SK-N-SH (cell line): ENCODE results near the gene THSD4. TPM values are rescaled to one million over a fixed set of nuclear protein-coding genes. Genes with fewer than 3 reads are reported as not detected.

Source experiments
- CTCF ChIA-PET: fragments of 300-600, 350-600 bp; formaldehyde crosslinking; extraction: SDS; loops from one replicate; lab custom pipeline; 2021; lab: Yijun Ruan, JAX
- POLR2A ChIA-PET: fragments of 350-600 bp; sonication (Branson Sonifier 250); formaldehyde crosslinking; extraction: SDS; loops from one replicate; lab custom pipeline; 2020; ENCODE audit warnings: antibody characterized with exemption, inconsistent platforms; lab: Yijun Ruan, JAX
- DNase-seq: peaks from one replicate; pipeline ENCODE4 v3.0.0; 2012
- H2AFZ ChIP-seq: fragments of 200-600 bp; sonication (generic); 2 replicates; pipeline ENCODE4 v1.8.1; 2016; ENCODE audit warnings: antibody characterized with exemption, mild to moderate bottlenecking, low read depth
- H3F3A ChIP-seq: fragments of 200-600 bp; sonication (generic); replicated peaks from 2 replicates; pipeline ENCODE3; 2016; ENCODE audit warnings: antibody characterized with exemption, mild to moderate bottlenecking; ENCODE audit not compliant: insufficient read depth
- H3K27ac ChIP-seq, 2 experiments: fragments of 200-500 bp in 1 of 2; fragments of 200-600 bp in 1 of 2; sonication (Bioruptor generic) in 1 of 2; sonication (generic), shearing (Covaris generic) in 1 of 2; 2 replicates each; pipeline versions ENCODE4 v1.5.1 to v1.6.1; 2014 to 2016; ENCODE audit warnings: low read depth in 2 of 2, inconsistent platforms in 1 of 2, low read length in 1 of 2, mild to moderate bottlenecking in 1 of 2, mixed read lengths in 1 of 2
- H3K27me3 ChIP-seq: fragments of 200-600 bp; sonication (generic), shearing (Covaris generic); 2 replicates; pipeline ENCODE4 v1.6.1; 2016; ENCODE audit warnings: mixed run types; ENCODE audit not compliant: insufficient read depth
- H3K36me3 ChIP-seq, 2 experiments: fragments of 200-500 bp in 1 of 2; fragments of 200-600 bp in 1 of 2; sonication (Bioruptor generic) in 1 of 2; sonication (generic) in 1 of 2; replicated peaks in 1 of 2; 2 replicates each; pipeline versions ENCODE3 to v1.5.1; 2014 to 2016; ENCODE audit warnings: low read length in 1 of 2, mild to moderate bottlenecking in 1 of 2; ENCODE audit not compliant: insufficient read depth in 2 of 2, control insufficient read depth in 1 of 2
- H3K4me1 ChIP-seq, 2 experiments: fragments of 200-500 bp in 1 of 2; fragments of 200-600 bp in 1 of 2; sonication (Bioruptor generic) in 1 of 2; sonication (generic), shearing (Covaris generic) in 1 of 2; 2 replicates each; pipeline versions ENCODE4 v1.5.1 to v1.6.1; 2014 to 2016; ENCODE audit warnings: low read depth in 1 of 2, low read length in 1 of 2, mixed run types in 1 of 2; ENCODE audit not compliant: insufficient read depth in 2 of 2, control insufficient read depth in 1 of 2
- H3K4me2 ChIP-seq: fragments of 200-600 bp; sonication (generic), shearing (Covaris generic); 2 replicates; pipeline ENCODE4 v1.6.1; 2017; ENCODE audit warnings: mixed run types
- H3K4me3 ChIP-seq, 2 experiments: fragments of 200-500 bp in 1 of 2; fragments of 200-600 bp in 1 of 2; sonication (Bioruptor generic) in 1 of 2; sonication (generic), shearing (Covaris generic) in 1 of 2; 2 replicates each; pipeline versions ENCODE4 v1.5.1 to v1.8.1; 2014 to 2016; ENCODE audit warnings: low read depth in 2 of 2, inconsistent platforms in 1 of 2, low read length in 1 of 2, mild to moderate bottlenecking in 1 of 2, mixed read lengths in 1 of 2, moderate library complexity in 1 of 2
- H3K79me2 ChIP-seq: fragments of 200-600 bp; sonication (generic); 2 replicates; pipeline ENCODE4 v1.8.1; 2017; ENCODE audit warnings: mild to moderate bottlenecking; ENCODE audit not compliant: insufficient read depth
- H3K9ac ChIP-seq: fragments of 200-600 bp; sonication (generic); 2 replicates; pipeline ENCODE4 v1.6.1; 2017; ENCODE audit warnings: mixed run types
- H3K9me2 ChIP-seq: fragments of 200-600 bp; sonication (generic); 2 replicates; pipeline ENCODE4 v1.6.1; 2017; ENCODE audit warnings: mixed run types
- H3K9me3 ChIP-seq: fragments of 200-600 bp; sonication (generic); 2 replicates; pipeline ENCODE4 v1.6.1; 2017; ENCODE audit warnings: mixed run types, mild to moderate bottlenecking, moderate library complexity
- H4K20me1 ChIP-seq: fragments of 200-600 bp; sonication (generic); 2 replicates; pipeline ENCODE4 v1.6.1; 2017; ENCODE audit warnings: mild to moderate bottlenecking, mixed run types; ENCODE audit not compliant: insufficient read depth
- ELF1 ChIP-seq: IDR thresholded peaks from 2 replicates; pipeline ENCODE4 v1.4.0; 2012
- MEF2A ChIP-seq: IDR thresholded peaks from 2 replicates; pipeline ENCODE4 v1.4.0; 2012; ENCODE audit warnings: low read depth, borderline replicate concordance
- MXI1 ChIP-seq: IDR thresholded peaks from 2 replicates; pipeline ENCODE4 v1.6.1; 2012; ENCODE audit warnings: mild to moderate bottlenecking, low read depth, low read length, improper control_type of control experiment
- NFIC ChIP-seq: IDR thresholded peaks from 2 replicates; pipeline ENCODE4 v1.4.0; 2012; ENCODE audit warnings: borderline replicate concordance
- NRF1 ChIP-seq: IDR thresholded peaks from 2 replicates; pipeline ENCODE4 v1.6.1; 2012; ENCODE audit warnings: low read depth, mild to moderate bottlenecking, low read length
- PBX3 ChIP-seq: IDR thresholded peaks from 2 replicates; pipeline ENCODE4; 2012
- POLR2AphosphoS5 ChIP-seq: IDR thresholded peaks from 2 replicates; pipeline ENCODE4 v1.6.1; 2012; ENCODE audit warnings: low read depth, low read length
- RAD21 ChIP-seq: IDR thresholded peaks from 2 replicates; pipeline ENCODE4 v1.6.1; 2012; ENCODE audit warnings: mild to moderate bottlenecking, low read length
- RCOR1 ChIP-seq: fragments of 150-350 bp; IDR thresholded peaks from 2 replicates; pipeline ENCODE4 v1.6.1; 2017; ENCODE audit warnings: antibody characterized with exemption, low read length
- REST ChIP-seq: IDR thresholded peaks from 2 replicates; pipeline ENCODE4 v1.6.1; 2012; ENCODE audit warnings: mild to moderate bottlenecking, low read depth, low read length, moderate library complexity
- SIN3A ChIP-seq: IDR thresholded peaks from 2 replicates; pipeline ENCODE4 v1.6.1; 2012; ENCODE audit warnings: low read depth, mild to moderate bottlenecking, low read length, moderate library complexity, borderline replicate concordance
- TCF12 ChIP-seq: IDR thresholded peaks from 2 replicates; pipeline ENCODE4 v1.4.0; 2012
- USF1 ChIP-seq: IDR thresholded peaks from 2 replicates; pipeline ENCODE4 v1.4.0; 2012; ENCODE audit warnings: low read depth, borderline replicate concordance
- YY1 ChIP-seq: IDR thresholded peaks from 2 replicates; pipeline ENCODE4 v1.4.0; 2012; ENCODE audit warnings: low read depth, mild to moderate bottlenecking
- WGBS: methylation state at CpG from one replicate; pipeline ENCODE4 v1.1.6; 2017; ENCODE audit warnings: low lambda C conversion rate; 5-methylcytosine and 5-hydroxymethylcytosine counted together
- polyA plus RNA-seq, 3 experiments: library from polyadenylated mRNA; depleted of rRNA; stranded (reverse); fragments of >200 nt; gene quantifications; 2 replicates each; pipeline ENCODE4 v1.2.3, GENCODE V29; 2012

The THSD4 gene
- polyA plus RNA-seq, 1 of the 3 experiments (the other 2 are of a cell fraction), result 79.1 TPM

- Histone ChIP-seq H3K27ac (no peak overlapping the region), H3K9me3 (no peaks in the 10 kb centered on the region), H3K4me2 (no peak overlapping the region), H2AFZ (no peak overlapping the region), H3K9ac (no peak overlapping the region), H3K79me2 (no peaks in the 10 kb centered on the region), H3K27me3 (no peaks in the 10 kb centered on the region), H3K9me2 (no peaks in the 10 kb centered on the region), H3K36me3 (peaks cover 0 to 8% of the 10 kb centered on the region in 2 experiments), H4K20me1 (no peaks in the 10 kb centered on the region), H3K4me1 (peaks cover 0 to 7% of the 10 kb centered on the region in 2 experiments; a peak in 1 of 4 replicates), H3K4me3 (no peak overlapping the region), H3F3A (no peaks in the 10 kb centered on the region)
- ChIA-PET CTCF (interaction anchor here (1.1 kb wide), 1 partner anchor 10 kb away, joined by 4 read pairs; no protein-coding TSS in a partner anchor), POLR2A (no interaction called here)
- 95% methylated on average over 8 of the region's 8 CpGs for whole genome bisulfite sequencing
- TF ChIP-seq NFIC, result no peak
- TF ChIP-seq MXI1, result no peak
- TF ChIP-seq ELF1, result no peak
- TF ChIP-seq RCOR1, result no peak
- no peak for TF ChIP-seq USF1
- TF ChIP-seq NRF1, result no peak
- no peak for TF ChIP-seq MEF2A
- no peak for TF ChIP-seq PBX3
- TF ChIP-seq YY1, result no peak
- TF ChIP-seq TCF12, result no peak
- no peak for DNase-seq
Measured at GRCh38 chr15:71362556-71362955, 247.3 kb downstream of the THSD4 start.

GRCh38 chr15:71362987-71363968 is 248.0 kb downstream of the THSD4 start:
- no peak overlapping the region for H2AFZ ChIP-seq
- peaks cover 0 to 8% of the 10 kb centered on the region in 2 experiments for H3K36me3 ChIP-seq
- DNase-seq, result no peak
- 92% methylated on average over 11 of the region's 11 CpGs for WGBS
- peaks cover 0 to 3% of the 10 kb centered on the region in 2 experiments; a peak in 1 of 4 replicates for H3K4me1 ChIP-seq
- H3K9ac ChIP-seq, result no peak overlapping the region
- H3K9me2 ChIP-seq, result no peaks in the 10 kb centered on the region
- no peaks in the 10 kb centered on the region for H3K27me3 ChIP-seq
- H4K20me1 ChIP-seq, result no peaks in the 10 kb centered on the region
- no peak overlapping the region for H3K4me3 ChIP-seq
- H3F3A ChIP-seq, result no peaks in the 10 kb centered on the region
- no peak overlapping the region for H3K27ac ChIP-seq
- ChIA-PET POLR2A (no interaction called here), CTCF (interaction anchor here (1.1 kb wide), 1 partner anchor 11 kb away, joined by 4 read pairs; no protein-coding TSS in a partner anchor)
- no peaks in the 10 kb centered on the region for H3K79me2 ChIP-seq
- H3K4me2 ChIP-seq, result no peak overlapping the region
- no peaks in the 10 kb centered on the region for H3K9me3 ChIP-seq
- TF ChIP-seq POLR2AphosphoS5 (no peak), SIN3A (no peak), REST (no peak), RAD21 (no peak)
